KMS-11 (cell line): ENCODE data around the gene KPNA6.
"Not testable (repeated sequence)": the region's sequence is repeated elsewhere in the genome, so short reads cannot be mapped to it uniquely, and the experiment has no call there.

Experiments used
- H2AFZ ChIP-seq: fragments of 200-600 bp; sonication (generic); 2 replicates; pipeline ENCODE4 v1.6.1; 2016; ENCODE audit warnings: antibody characterized with exemption, mixed run types, low read depth
- H3K27ac ChIP-seq: fragments of 200-600 bp; sonication (generic); 2 replicates; pipeline ENCODE4 v1.6.1; 2016; ENCODE audit warnings: mild to moderate bottlenecking, mixed run types
- H3K27me3 ChIP-seq: fragments of 200-600 bp; sonication (generic); 2 replicates; pipeline ENCODE4 v1.6.1; 2017; ENCODE audit warnings: mild to moderate bottlenecking, low read depth, mixed run types, moderate library complexity; ENCODE audit not compliant: insufficient read depth
- H3K36me3 ChIP-seq: fragments of 200-600 bp; sonication (generic); 2 replicates; pipeline ENCODE4 v1.6.1; 2017; ENCODE audit warnings: mild to moderate bottlenecking, mixed run types; ENCODE audit not compliant: insufficient read depth
- H3K4me1 ChIP-seq: fragments of 200-600 bp; sonication (generic); 2 replicates; pipeline ENCODE4 v1.6.1; 2016; ENCODE audit warnings: mild to moderate bottlenecking, low read depth, mixed run types; ENCODE audit not compliant: poor library complexity, severe bottlenecking
- H3K4me2 ChIP-seq: fragments of 200-600 bp; sonication (generic); 2 replicates; pipeline ENCODE4 v1.7.0; 2016; ENCODE audit warnings: mild to moderate bottlenecking, mixed run types
- H3K4me3 ChIP-seq: fragments of 200-600 bp; sonication (generic); IDR thresholded peaks from 2 replicates; pipeline ENCODE4 v1.6.1; 2017; ENCODE audit warnings: low read depth, low read length, mixed read lengths; ENCODE audit not compliant: insufficient read depth
- H3K79me2 ChIP-seq: fragments of 200-600 bp; sonication (generic); 2 replicates; pipeline ENCODE4 v1.6.1; 2016; ENCODE audit warnings: low read depth, mixed run types; ENCODE audit not compliant: insufficient read depth
- H3K9ac ChIP-seq: fragments of 200-600 bp; sonication (generic); 2 replicates; pipeline ENCODE4 v1.6.1; 2016; ENCODE audit warnings: mild to moderate bottlenecking, mixed run types
- H4K20me1 ChIP-seq: fragments of 200-600 bp; sonication (generic); 2 replicates; pipeline ENCODE4 v1.6.1; 2016; ENCODE audit warnings: mild to moderate bottlenecking, mixed run types; ENCODE audit not compliant: insufficient read depth
- CTCF ChIP-seq: fragments of 200-600 bp; sonication (generic); conservative IDR thresholded peaks from 2 replicates; pipeline ENCODE4 v1.6.1; 2017; ENCODE audit warnings: low read depth, mild to moderate bottlenecking, antibody characterized with exemption, low read length, moderate library complexity, mixed read lengths

Gene KPNA6

GRCh38 chr1:32128964-32129363 is 21.1 kb downstream of the KPNA6 start:
- no peak overlapping the region for H3K27ac ChIP-seq
- no peak overlapping the region for H3K4me3 ChIP-seq
- H3K27me3 ChIP-seq = no peaks in the 10 kb centered on the region
- no peak overlapping the region for H2AFZ ChIP-seq
- peaks cover 69% of the 10 kb centered on the region; the same call in 1 of the 2 replicates for H3K79me2 ChIP-seq
- no peaks in the 10 kb centered on the region for H3K36me3 ChIP-seq
- H3K4me1 ChIP-seq = no peaks in the 10 kb centered on the region
- TF ChIP-seq CTCF = no peak
- H3K4me2 ChIP-seq = no peak overlapping the region
- peaks cover 8% of the 10 kb centered on the region; the same call in 1 of the 2 replicates for H4K20me1 ChIP-seq
- no peak overlapping the region for H3K9ac ChIP-seq

GRCh38 chr1:32133950-32134280 is 26.1 kb downstream of the KPNA6 start:
- not testable (repeated sequence) for H3K27ac ChIP-seq, H2AFZ ChIP-seq, H3K4me2 ChIP-seq, H3K27me3 ChIP-seq, H4K20me1 ChIP-seq, H3K36me3 ChIP-seq, H3K4me3 ChIP-seq, H3K4me1 ChIP-seq, H3K9ac ChIP-seq
- H3K79me2 ChIP-seq = peaks cover 59% of the 10 kb centered on the region; the same call in 1 of the 2 replicates

- no peaks in the 10 kb centered on the region for H3K27me3 ChIP-seq
- no peaks in the 10 kb centered on the region for H3K4me1 ChIP-seq
- no peaks in the 10 kb centered on the region for H4K20me1 ChIP-seq
- TF ChIP-seq CTCF = no peak
- H3K79me2 ChIP-seq = peaks cover 61% of the 10 kb centered on the region
- no peak overlapping the region for H3K9ac ChIP-seq
- H3K4me3 ChIP-seq = no peak overlapping the region
- H3K4me2 ChIP-seq = no peak overlapping the region
- H3K36me3 ChIP-seq = no peaks in the 10 kb centered on the region
- no peak overlapping the region for H2AFZ ChIP-seq
- H3K27ac ChIP-seq = no peak overlapping the region
These were observed 29.3 kb downstream of the KPNA6 start for GRCh38 chr1:32137111-32137510.

- Histone ChIP-seq H3K36me3 (no peaks in the 10 kb centered on the region), H3K27ac (no peak overlapping the region), H3K4me2 (no peak overlapping the region), H3K4me1 (peaks cover 14% of the 10 kb centered on the region), H3K4me3 (no peak overlapping the region), H3K79me2 (peaks cover 63% of the 10 kb centered on the region), H4K20me1 (0 out of 2 replicates have a peak, but pooled peaks cover 3% of the 10 kb centered on the region), H3K9ac (no peak overlapping the region), H3K27me3 (no peaks in the 10 kb centered on the region), H2AFZ (no peak overlapping the region)
- TF ChIP-seq CTCF = no peak
These were observed 31.1 kb downstream of the KPNA6 start for GRCh38 chr1:32138965-32139364.

- Histone ChIP-seq H3K27me3 (no peaks in the 10 kb centered on the region), H3K79me2 (peaks cover 82% of the 10 kb centered on the region), H3K4me3 (no peak overlapping the region), H3K9ac (no peak overlapping the region), H3K36me3 (no peaks in the 10 kb centered on the region), H2AFZ (no peak overlapping the region), H3K27ac (no peak overlapping the region), H4K20me1 (peaks cover 3% of the 10 kb centered on the region; the same call in 1 of the 2 replicates), H3K4me1 (peaks cover 29% of the 10 kb centered on the region), H3K4me2 (no peak overlapping the region)
- no peak for TF ChIP-seq CTCF
These were observed 34.8 kb downstream of the KPNA6 start for GRCh38 chr1:32142446-32143301.

GRCh38 chr1:32143302-32143695 is 35.4 kb downstream of the KPNA6 start:
- Histone ChIP-seq H3K4me1 (peaks cover 29% of the 10 kb centered on the region), H3K79me2 (peaks cover 85% of the 10 kb centered on the region)
- not testable (repeated sequence) for H3K27me3 ChIP-seq, H2AFZ ChIP-seq, H3K4me2 ChIP-seq, H3K27ac ChIP-seq, H3K9ac ChIP-seq, H4K20me1 ChIP-seq, H3K4me3 ChIP-seq, H3K36me3 ChIP-seq
